Measurements from ENCODE around the gene ZDHHC7. TPM values are rescaled to one million over a fixed set of nuclear protein-coding genes. Genes with fewer than 3 reads are reported as not detected.

Gene ZDHHC7
- total and polyA plus RNA-seq, 9 of the 15 experiments (the other 6 are each of a cell fraction or from before 2014, with no cell fraction given): 1.7 to 49.7 (median 37.4) TPM

- H3K9me3 ChIP-seq (replicated peaks; ENCODE audit: control insufficient read depth, insufficient read depth, low read depth, low read length): 0 out of 2 replicates have a peak, but pooled peaks cover 2% of the 10 kb centered on the region
- H3K36me3 ChIP-seq (ENCODE audit: control insufficient read depth, insufficient read depth, low read length): no peaks in the 10 kb centered on the region
- no peak overlapping the region for H2AFZ ChIP-seq (ENCODE audit: low read depth, low read length)
- H3K4me2 ChIP-seq (ENCODE audit: insufficient read depth, low read length): no peak overlapping the region
- no peaks in the 10 kb centered on the region for H3K9me1 ChIP-seq (ENCODE audit: control insufficient read depth, insufficient read depth, low read length)
- WGBS (ENCODE audit: insufficient coverage, low coverage, missing lambda C conversion rate): 17% methylated on average over 4 of the region's 4 CpGs
- no peaks in the 10 kb centered on the region for H3K79me2 ChIP-seq (ENCODE audit: control insufficient read depth, insufficient read depth, low read length)
- DNase-seq (ENCODE audit: extremely low read depth in 1 of 4, low spot score in 3 of 4): no peak
- no peak overlapping the region; a peak in 1 of 4 replicates for H3K9ac ChIP-seq (ENCODE audit: insufficient read depth in 1 of 2, low read depth in 2 of 2, low read length in 2 of 2)
- H4K20me1 ChIP-seq (replicated peaks; ENCODE audit: control insufficient read depth, insufficient read depth, low read length): no peaks in the 10 kb centered on the region
- POLR2A ChIA-PET: interaction anchor here (0.6 kb wide), 1 partner anchor 32 kb away, joined by 4 read pairs; no protein-coding TSS in a partner anchor
- no peak overlapping the region for H3K4me3 ChIP-seq
- ATAC-seq: no peak
- peaks cover 28 to 38% of the 10 kb centered on the region in 2 experiments for H3K27me3 ChIP-seq (ENCODE audit: control insufficient read depth in 2 of 2, insufficient read depth in 2 of 2, low read length in 2 of 2)
- BruUV-seq (replicated peaks): no TSS peak
- CTCF ChIA-PET (ENCODE audit: low intra/inter-chr PET ratio): no interaction called here
- peaks cover 3 to 14% of the 10 kb centered on the region in 2 experiments; a peak in 3 of 5 replicates for H3K4me1 ChIP-seq (replicated peaks in 1 of 2; ENCODE audit: control insufficient read depth in 2 of 2, insufficient read depth in 2 of 2, low read length in 2 of 2)
- FAIRE-seq: no peak
- TF ChIP-seq POLR2AphosphoS5 (IDR thresholded peaks at IDR 0.05; ENCODE audit: control insufficient read depth, insufficient read depth, low read depth, low read length): no peak
- 0 out of 2 replicates have a peak, but pooled peaks have one; percentile 34 for TF ChIP-seq ZNF175 (CRISPR knock-in tag; IDR thresholded peaks at IDR 0.05; ENCODE audit: low read depth)
- no peak for TF ChIP-seq ZC3H4 (CRISPR knock-in tag; IDR thresholded peaks at IDR 0.05; ENCODE audit: borderline replicate concordance)
- H3K27ac ChIP-seq (ENCODE audit: extremely low read depth, low read depth, low read length): no peak overlapping the region
- intact Hi-C loops (cut with micrococcal nuclease): no loop called here
- in situ Hi-C loops (cut with MboI): no loop called here
Observed at GRCh38 chr16:84942786-84943185, 68.5 kb downstream of the ZDHHC7 start.

DNA sequence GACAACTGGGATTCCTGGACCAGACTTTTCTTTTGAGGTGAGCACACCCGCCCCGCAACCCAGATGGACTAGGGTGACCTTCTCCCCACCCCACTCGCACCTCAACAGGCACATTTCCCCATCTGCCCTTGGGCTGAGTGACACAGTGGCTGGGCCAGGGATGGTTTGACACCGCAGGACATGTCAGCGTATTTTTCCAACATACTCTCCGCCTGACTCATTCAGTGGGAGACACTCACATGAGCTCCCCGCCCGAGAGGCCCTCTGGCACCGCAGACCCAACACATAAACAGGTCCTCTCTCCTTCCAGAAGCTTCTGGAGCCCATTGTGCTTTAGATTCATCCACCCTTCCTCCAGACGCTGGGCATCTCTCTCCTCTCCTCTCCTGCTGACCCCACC, 69.4 kb downstream of the ZDHHC7 start:
- intact Hi-C loops (cut with micrococcal nuclease) (no loop called here), in situ Hi-C loops (cut with MboI) (no loop called here)
- Histone ChIP-seq H3K4me2 (ENCODE audit: insufficient read depth, low read length) (no peak overlapping the region), H2AFZ (ENCODE audit: low read depth, low read length) (no peak overlapping the region), H4K20me1 (replicated peaks; ENCODE audit: control insufficient read depth, insufficient read depth, low read length) (no peaks in the 10 kb centered on the region), H3K36me3 (ENCODE audit: control insufficient read depth, insufficient read depth, low read length) (no peaks in the 10 kb centered on the region), H3K4me3 (no peak overlapping the region), H3K27ac (ENCODE audit: extremely low read depth, low read depth, low read length) (no peak overlapping the region), H3K9me3 (replicated peaks; ENCODE audit: control insufficient read depth, insufficient read depth, low read depth, low read length) (0 out of 2 replicates have a peak, but pooled peaks cover 2% of the 10 kb centered on the region), H3K9me1 (ENCODE audit: control insufficient read depth, insufficient read depth, low read length) (no peaks in the 10 kb centered on the region), H3K79me2 (ENCODE audit: control insufficient read depth, insufficient read depth, low read length) (no peaks in the 10 kb centered on the region), H3K27me3 (ENCODE audit: control insufficient read depth in 2 of 2, insufficient read depth in 2 of 2, low read length in 2 of 2) (peaks cover 33 to 38% of the 10 kb centered on the region in 2 experiments), H3K9ac (ENCODE audit: insufficient read depth in 1 of 2, low read depth in 2 of 2, low read length in 2 of 2) (no peak overlapping the region), H3K4me1 (replicated peaks in 1 of 2; ENCODE audit: control insufficient read depth in 2 of 2, insufficient read depth in 2 of 2, low read length in 2 of 2) (peaks cover 3 to 10% of the 10 kb centered on the region in 2 experiments; a peak in 3 of 5 replicates)
- DNase-seq (ENCODE audit: extremely low read depth in 1 of 4, low spot score in 3 of 4): no peak
- ChIA-PET POLR2A (interaction anchor here (0.7 to 1.4 kb wide), 4 partner anchors 8 to 29 kb away, joined by 3 to 6 read pairs (median 3); no protein-coding TSS in a partner anchor), CTCF (ENCODE audit: low intra/inter-chr PET ratio) (no interaction called here)
- no peak; the same call in 2 of the 3 replicates for ATAC-seq
- no peak for FAIRE-seq
- WGBS (ENCODE audit: insufficient coverage, low coverage, missing lambda C conversion rate): 13% methylated on average over 9 of the region's 10 CpGs
- BruUV-seq (replicated peaks): no TSS peak
- TF ChIP-seq, protein P1, sequence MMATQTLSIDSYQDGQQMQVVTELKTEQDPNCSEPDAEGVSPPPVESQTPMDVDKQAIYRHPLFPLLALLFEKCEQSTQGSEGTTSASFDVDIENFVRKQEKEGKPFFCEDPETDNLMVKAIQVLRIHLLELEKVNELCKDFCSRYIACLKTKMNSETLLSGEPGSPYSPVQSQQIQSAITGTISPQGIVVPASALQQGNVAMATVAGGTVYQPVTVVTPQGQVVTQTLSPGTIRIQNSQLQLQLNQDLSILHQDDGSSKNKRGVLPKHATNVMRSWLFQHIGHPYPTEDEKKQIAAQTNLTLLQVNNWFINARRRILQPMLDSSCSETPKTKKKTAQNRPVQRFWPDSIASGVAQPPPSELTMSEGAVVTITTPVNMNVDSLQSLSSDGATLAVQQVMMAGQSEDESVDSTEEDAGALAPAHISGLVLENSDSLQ (IDR thresholded peaks at IDR 0.05): peak; percentile 30
- TF ChIP-seq POLR2H (tag; IDR thresholded peaks at IDR 0.05; ENCODE audit: low read depth): no peak
- peak; percentile 70 for TF ChIP-seq FOSL1 (tag; conservative IDR thresholded peaks at IDR 0.05)
- TF ChIP-seq ZNF444 (CRISPR knock-in tag; IDR thresholded peaks at IDR 0.05): no peak
- TF ChIP-seq ZZZ3 (IDR thresholded peaks at IDR 0.05): no peak
- TF ChIP-seq FOXK1 (CRISPR knock-in tag; IDR thresholded peaks at IDR 0.05; ENCODE audit: borderline replicate concordance): no peak
- peak; percentile 8; the same call in 1 of the 2 replicates for TF ChIP-seq JUND (IDR thresholded peaks at IDR 0.05; ENCODE audit: borderline replicate concordance, low read depth, low read length)
- no peak for TF ChIP-seq JUND (tag; IDR thresholded peaks at IDR 0.05; ENCODE audit: borderline replicate concordance, low read depth, low read length)
- TF ChIP-seq ATF3 (IDR thresholded peaks at IDR 0.05): peak; percentile 20; the same call in 1 of the 2 replicates
- TF ChIP-seq ATF3 (CRISPR knock-in tag; conservative IDR thresholded peaks at IDR 0.05): no peak

Data from K562 (cell line).